HuH-7.5 (cell line): ENCODE data around the gene SAMD11.
"Not testable (repeated sequence)": the region's sequence is repeated elsewhere in the genome, so short reads cannot be mapped to it uniquely, and the experiment has no call there.

Experiments
- DNase-seq: peaks from one replicate; pipeline ENCODE4 v3.0.0; 2011; ENCODE audit warnings: low spot score

SAMD11 gene

DNA sequence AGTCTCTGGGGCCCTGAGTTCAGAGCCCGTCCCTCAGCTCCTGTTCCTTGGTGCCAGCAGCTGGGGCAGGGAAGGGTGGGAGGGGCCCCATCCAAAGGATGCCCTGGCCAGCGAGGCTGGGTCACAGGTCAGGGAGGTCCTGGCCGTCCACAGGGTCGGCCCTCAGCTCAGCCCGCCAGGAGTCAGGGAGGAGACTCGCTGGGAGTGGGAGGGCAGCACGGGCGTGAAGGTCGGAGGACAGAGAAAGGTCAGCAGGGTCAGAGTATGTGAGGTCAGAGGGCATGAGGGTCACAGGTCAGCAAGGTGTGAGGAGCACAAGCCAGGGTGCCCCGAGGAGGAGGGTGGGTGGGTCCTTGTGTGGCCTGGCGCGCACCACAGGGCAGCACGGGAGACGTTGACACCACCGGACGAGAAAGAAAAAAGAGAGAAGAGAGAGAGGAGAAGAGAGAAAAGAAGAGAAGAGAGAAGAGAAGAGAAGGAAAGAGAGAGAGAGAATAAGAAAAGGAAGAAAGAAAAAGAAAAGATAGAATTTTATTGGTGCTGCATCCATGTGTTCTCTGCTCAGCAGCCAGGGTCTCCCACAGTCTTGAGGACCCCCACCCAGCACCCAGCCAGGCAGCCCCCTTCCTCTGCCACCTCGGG lies 51.1 kb downstream of the SAMD11 start:
- no peak for DNase-seq

DNA sequence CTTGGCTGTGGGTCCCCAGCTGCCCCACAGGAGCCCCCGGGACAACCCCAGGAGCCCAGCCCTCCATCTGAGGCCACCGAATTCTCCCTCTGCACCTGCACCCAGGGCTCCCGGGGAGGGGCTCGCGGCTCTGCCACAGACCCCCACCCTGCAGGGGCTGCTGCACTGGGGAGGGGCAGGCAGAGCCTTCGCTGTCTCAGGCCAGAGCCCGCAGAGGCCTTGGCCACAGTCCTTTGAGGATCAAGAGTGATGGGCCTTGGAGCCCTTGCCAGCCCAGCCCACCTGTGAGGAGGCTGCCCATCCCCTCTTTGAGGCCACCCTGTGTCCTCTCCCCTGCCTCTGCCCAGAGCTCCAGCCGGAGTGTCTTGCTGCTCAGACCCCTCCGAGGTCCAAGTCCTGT lies 51.6 kb downstream of the SAMD11 start:
- no peak for DNase-seq

DNA sequence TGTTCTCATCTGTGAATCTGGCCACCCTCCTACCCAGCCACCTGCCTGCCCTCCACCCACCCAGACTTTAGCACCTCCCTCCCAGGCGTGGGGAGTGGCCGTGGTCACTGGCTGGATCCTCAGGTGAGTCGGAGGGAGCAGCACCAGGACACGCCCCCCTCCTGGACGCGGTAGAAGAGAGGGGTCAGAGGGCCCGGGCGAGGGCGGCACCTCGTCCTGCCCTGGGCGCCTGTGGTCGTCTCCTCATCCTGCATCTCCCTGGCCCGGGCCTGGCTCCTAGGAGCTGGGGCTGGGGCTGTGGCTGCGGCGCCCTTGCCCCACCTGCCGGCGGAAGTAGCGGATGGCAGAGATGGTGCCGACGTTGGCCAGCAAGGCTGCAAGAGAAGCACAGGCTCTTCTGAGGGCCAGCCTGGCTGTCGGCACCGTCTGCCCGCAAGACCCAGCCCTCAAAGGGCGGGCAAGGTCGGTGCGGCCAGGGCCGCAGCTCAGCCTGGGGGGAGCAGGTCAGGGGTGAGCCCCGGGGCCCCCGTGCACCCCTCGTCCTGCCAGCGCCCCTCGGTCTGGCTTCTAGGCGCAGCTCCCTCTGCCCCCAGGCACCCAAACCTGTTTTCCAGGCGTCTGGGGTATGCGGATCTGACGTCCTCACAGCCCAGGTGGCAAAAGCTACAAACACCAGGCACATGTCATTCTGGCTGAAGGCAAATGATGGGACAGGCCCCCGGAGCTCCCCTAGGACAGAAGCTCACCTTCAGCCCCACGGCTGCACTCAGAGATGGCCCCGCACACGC lies 52.4 kb downstream of the SAMD11 start:
- DNase-seq = peak; percentile 91

DNA sequence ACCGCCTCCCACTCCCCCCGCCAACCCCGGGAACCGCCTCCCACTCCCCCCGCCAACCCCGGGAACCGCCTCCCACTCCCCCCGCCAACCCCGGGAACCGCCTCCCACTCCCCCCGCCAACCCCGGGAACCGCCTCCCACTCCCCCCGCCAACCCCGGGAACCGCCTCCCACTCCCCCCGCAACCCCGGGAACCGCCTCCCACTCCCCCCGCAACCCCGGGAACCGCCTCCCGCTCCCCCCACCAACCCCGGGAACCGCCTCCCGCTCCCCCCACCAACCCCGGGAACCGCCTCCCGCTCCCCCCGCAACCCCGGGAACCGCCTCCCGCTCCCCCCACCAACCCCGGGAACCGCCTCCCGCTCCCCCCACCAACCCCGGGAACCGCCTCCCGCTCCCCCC lies 53.1 kb downstream of the SAMD11 start:
- DNase-seq = not testable (repeated sequence)

DNA sequence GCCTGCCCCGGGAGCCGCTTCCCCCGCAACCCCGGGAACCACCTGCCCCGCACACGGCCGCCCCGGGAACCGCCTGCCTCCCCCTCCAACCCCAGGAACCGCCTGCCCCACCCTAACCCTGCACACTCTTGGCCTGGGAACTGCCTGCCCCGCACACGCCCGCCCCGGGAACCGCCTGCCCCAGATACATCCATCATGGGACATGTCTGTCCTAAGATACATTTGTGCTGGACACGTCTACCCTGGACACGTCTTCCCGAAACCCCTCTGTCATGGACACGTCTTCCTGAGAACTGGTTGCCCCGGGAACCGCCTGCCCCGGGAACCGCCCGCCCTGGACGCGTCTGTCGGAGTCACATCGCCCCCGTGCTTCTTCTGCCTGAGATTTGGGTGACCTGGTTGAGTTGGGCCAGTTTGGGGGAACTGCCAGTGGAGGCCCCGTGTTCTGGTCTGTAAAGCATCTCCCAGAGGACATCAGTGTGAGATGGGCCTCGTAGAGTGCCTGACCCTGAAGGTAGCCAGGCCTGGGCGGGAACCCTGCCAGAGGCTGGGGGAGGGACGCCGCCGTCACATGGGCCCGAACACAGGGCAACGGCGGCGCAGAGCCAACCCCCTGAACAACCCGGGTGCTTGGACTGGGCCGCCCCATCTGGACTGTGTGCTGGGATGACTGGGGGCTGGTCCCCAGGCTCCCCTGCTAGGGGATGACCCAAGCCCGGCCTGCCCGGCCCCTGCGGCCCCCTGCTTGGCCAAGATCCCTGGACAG lies 54.5 kb downstream of the SAMD11 start:
- DNase-seq = no peak

DNA sequence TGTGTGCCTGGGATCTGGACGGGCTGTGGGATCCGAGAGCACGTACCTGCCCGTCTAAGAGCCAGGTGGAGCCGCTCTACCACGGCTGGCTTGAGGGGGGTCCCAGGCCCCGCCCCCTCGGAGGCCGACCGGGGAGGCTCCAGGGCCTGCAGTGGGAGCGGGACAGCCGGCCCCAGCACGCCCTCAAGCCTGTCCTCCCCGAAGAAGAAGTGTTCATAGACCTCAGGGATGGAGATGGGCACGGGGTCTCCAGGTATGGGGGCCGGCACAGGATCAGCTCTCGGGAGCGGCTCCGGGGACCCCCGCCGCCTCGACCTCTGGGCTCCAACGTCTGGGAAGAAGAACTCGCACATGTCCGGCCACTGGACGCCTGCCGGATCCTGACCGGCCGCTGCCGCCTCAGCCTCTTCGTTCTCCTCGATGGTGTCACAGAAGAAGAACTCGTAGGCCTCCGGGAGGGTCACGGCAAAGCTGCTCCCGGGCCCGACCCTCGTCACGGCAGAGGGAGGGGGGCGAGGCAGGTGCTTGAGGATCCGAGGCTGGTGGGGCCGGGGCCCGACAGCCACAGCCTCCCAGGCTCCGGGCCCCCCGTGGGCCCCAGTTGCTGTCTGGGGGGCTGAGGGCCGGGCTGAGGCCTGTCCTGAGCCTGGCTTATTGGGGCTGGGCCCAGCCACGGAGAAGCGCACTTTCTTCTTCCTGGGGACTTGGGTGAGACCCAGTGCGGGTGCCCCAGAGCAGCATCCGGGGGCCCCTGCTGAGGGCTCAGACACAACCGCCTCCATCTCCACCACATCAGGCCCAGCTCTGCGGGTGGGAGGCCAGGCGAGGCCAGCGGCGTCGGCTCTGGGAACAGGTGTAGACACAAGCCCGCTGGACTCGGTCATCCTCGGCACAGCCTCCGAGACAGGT lies 55.4 kb downstream of the SAMD11 start:
- DNase-seq = no peak

DNA sequence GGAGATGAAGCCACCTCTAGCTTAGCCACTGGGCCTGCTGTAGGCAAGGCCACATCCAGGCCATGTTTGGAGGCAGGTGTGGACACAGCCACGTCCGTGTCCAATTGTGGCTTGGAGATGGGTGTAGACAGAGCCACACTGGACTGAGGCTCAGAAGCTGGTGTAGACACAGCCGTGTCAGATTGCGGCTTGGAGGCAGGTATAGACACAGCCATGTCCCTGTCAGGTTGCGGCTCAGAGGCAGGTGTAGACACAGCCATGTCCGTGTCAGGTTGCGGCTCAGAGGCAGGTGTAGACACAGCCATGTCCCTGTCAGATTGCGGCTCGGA lies 56.0 kb downstream of the SAMD11 start:
- DNase-seq = no peak

DNA sequence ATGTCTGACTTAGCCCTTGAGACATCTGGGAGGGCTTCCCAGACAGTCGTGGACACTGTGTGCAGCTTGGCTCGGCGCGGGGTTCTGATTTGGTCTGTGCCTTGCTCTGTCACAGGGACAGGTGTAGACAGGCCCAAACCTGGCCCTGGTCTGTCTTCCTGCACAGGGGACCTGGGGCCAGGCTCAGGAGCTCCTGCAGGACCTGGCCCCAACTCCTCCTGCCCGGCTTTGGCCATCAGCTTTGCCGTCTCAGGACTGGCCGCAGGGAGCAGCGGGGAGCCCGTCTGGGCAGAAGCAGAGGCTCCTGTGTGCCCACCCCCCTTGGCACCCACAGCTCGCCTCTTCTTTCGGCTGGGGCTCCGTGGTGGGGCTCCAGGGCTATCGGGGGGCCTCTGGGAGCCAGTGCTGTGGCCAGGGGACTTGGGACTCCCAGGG lies 56.4 kb downstream of the SAMD11 start:
- no peak for DNase-seq

DNA sequence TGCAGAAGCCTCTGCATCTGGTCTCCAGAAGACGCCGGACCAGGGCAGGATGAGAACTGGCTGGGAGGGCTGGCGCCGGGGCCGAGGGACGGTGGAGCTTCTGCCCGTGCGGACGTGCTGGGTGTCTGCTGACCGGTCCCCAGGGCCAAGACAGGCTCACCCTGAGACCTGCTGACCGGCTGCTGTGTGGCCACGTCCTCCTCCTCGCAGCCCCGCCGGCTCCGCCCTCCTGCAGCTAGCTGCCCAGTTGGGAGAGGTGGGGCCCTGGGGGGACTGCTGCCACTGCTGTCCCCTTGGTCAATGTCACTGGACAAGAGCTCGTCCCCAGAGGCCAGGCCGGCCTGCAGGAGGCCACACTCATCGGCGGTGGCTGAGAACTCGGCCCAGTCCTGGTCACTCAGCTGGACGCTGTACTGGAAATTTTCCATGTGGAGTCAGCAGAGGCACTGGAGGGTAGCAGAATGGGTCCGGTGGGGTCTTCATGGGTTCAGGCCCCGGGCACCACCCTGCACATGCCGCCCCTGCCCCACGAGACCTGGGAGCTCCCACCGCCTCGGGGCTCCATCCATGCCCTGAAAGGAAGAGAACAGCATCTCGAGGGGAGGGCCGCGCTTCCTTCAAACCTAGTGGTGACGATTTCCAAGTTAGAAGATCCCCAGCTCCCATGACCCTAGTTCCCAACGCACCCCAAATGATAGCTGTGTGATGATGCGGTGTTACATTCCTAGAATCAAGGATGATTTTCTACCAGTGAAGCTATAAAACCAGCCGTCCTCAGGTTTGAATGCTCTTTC lies 57.1 kb downstream of the SAMD11 start:
- DNase-seq = no peak

DNA sequence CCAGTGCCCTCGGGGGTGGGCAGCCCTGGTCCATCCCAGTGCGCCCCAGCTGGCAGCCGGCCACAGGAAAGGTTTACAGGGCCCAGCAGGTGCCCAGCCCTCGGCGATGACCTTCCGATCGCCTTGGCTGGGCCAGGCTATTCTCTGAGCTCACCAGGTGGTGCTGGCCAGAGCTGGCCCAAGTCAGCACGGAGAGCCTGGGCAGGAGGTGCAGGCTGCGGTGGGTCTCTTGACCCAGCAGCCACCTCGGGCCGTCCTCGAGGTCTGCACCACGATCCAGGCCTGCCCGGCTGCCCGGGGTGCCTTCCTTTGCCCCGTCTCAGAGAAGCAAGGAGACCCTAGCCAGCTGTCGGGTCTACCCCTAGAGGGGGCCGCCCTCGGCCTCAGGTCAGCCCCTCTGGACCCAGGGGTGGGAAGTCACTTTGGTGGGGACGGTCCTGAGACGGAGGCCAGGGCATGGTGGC lies 57.8 kb downstream of the SAMD11 start:
- no peak for DNase-seq

DNA sequence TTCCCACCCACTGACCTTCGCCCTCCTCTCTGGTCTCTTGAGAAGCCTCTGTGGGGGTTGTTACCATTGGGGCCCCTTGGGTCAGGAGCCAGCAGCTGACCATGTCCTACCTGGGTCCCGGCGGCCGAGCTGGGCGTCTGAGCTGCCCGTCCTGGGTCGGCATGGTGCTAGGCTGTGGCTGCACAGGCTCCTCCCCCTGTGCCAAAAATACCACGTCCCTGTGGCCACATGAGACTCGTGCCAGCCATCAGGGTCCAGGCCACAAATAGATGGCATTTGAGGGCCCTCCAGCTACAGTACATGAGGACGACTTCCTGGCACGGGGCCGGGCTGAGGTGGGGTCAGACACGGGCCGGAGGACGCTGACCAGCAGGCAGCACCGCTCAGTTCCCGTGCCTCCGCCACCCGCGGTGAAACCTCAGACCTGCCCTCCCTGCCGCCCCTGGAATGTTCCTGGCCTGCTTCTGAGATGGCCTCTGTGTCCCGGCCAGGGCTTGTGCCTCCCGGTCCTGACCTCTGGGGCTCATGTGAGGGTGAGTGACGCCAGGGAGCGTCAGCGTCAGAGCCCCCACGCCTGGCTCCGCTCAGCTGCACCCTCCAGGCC lies 58.3 kb downstream of the SAMD11 start, which contains the start of gene PERM1:
Gene PERM1, minus strand, starts transcription at position 139 of the 604 bp plus-strand sequence. CDS start 1,064 bp downstream, outside the sequence.
- no peak for DNase-seq

DNA sequence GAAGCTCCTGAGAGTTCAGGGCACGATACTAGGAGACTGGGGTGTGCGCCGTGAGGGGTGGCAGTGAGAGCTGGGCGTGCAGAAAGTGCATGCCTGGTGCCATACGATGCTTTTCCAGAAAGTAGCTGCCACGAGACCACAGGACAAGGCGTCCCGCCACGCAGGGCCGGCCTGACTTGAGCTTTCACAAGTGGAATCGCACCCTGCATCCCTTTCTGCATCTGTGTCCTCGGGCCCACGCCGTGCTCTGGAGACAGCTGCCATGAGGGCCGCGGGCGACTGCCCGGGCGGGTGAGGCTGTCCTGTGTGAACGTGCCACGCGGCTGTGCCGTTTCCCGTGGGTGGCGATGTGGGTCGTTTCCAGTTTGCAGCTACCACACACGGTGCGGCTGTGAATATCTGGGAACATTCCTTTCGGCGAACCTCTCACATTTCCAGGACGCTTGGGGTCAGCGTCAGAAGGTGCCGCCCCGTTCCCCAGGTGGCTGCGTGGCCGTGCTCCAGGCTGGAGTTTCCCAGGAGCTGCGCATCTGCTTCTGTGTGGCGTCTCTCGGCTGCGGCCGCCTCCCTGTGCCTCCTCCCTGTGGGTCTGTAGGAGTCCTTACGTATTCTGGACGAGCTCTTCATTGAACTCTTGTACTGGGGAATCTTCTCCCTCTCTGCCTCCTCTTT lies 59.2 kb downstream of the SAMD11 start:
- DNase-seq = no peak

DNA sequence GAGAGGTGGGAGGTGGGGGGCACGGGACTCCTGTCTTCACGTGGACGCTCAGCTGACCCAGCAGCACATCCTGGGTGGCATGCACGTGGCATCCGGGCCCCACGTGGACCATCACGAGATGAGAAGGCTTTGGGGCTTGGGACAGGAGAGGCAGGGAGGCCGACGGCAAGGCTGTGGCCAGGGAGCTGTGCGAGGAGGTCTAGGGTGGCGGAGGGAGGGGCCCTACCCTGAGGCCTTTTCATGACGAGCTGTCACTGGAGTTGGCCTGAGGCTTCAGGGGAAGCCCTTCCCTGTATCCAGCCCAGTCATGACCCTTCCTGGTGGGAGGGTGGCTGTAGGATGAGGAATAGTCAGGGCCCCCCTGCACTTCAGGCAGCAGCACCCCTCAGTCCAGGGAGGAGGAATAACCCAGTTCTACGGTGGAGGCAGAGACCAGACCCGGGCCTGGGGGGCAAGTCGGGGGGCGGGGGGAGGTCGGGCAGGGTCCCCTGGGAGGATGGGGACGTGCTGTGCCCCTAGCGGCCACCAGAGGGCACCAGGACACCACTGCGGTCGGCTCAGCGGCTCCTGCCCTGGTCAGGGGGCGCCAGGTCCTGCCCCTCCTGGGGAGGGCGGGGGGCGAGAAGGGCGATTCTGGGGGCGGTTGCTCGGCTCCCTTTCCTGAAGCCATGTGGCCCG lies 60.2 kb downstream of the SAMD11 start:
- DNase-seq = peak; percentile 88

DNA sequence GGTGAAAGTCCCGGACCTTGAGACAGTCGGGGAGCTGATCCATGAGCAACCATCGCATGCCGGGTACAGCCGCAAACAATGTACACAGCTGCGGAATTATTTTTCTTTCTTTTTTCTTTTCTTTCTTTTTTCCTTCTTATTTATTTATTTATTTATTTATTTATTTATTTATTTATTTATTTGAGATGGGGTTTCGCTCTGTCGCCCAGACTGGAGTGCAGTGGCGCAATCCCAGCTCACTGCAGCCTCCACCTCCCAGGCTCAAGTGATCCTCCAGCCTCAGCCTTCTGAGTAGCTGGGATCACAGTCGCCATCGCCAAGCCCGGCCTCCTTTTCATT lies 60.7 kb downstream of the SAMD11 start:
- no peak for DNase-seq

DNA sequence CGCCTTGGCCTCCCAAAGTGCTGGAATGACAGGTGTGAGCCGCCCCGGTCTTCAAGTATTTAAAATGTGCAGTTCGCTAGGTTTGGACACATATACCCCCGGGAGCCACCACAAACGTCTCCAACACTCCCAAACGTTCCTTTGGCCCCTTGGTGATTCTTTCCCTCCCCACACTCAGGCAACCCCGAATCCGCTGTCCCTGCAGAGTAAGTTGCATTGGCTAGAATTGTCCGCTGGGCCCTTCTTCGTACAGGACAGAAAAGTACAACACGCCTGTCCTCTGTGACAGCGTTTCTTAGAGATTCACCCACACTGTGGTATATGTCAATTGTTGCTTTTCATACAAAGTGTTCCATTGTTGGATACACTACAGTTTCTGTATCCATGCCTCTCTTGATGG lies 61.4 kb downstream of the SAMD11 start:
- no peak for DNase-seq

DNA sequence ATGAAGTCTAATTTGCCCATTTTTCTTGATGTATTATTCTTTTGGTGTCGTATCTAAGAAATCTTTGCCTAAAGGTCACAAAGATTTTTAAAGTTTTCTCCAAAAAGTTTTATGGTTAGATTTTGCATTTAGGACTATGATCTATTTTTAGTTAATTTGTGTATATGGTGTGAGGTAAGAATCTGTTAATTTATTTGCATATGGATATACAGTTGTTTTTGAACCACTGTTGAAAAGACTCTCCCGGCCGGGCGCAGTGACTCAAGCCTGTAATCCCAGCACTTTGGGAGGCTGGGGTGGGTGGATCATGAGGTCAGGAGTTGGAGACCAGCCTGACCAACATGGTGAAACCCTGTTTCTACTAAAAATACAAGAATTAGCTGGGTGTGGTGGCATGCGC lies 64.3 kb downstream of the SAMD11 start:
- not testable (repeated sequence) for DNase-seq

DNA sequence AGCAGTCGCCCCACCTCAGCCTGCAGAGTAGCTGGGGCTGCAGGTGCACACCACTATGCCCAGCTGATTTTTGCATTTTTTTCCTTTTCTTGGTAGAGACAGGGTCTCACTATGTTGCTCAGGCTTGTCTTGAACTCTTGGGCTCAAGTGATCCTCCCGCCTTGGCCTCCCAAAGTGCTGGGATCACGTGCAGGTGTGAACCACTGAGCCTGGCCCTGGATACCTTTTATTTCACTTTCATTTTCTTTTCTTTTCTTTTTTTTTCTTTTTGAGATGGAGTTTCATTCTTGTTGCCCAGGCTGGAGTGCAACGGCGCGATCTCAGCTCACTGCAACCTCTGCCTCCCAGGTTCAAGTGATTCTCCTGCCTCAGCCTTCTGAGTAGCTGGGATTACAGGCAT lies 67.6 kb downstream of the SAMD11 start:
- not testable (repeated sequence) for DNase-seq

DNA sequence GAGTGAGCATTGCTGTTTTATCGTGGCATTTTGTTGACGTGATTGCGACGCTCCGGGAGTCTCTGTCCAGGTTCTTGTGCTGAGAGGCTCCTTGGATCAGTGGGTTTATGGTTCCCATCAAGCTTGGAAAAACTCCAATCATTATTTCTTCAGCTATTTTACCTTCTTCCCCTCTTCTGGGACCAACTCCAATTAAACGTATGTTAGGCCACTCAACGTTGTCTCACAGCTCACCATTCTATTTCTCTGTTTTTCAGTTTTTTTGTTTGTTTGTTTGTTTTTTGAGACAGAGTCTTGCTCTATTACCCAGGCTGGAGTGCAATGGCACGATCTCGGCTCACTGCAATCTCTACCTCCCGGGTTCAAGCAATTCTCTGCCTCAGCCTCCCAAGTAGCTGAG lies 68.2 kb downstream of the SAMD11 start:
- DNase-seq = no peak

DNA sequence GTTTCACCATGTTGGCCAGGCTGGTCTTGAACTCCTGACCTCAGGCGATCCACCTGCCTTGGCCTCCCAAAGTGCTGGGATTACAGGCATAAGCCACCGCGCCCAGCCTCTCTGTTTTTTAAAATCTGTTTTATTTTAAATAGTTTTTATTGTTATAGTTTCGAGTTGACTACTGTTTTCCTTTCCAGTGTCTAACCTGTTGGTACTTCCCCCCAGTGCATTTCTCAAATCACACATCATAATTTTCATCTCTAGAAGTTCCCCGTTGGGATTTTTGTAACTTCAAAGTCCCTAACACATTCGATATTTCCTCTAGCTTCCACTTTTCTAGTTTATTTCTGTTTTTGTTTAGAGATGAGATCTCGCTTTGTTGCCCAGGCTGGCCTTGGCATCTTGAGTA lies 68.6 kb downstream of the SAMD11 start:
- no peak for DNase-seq
